B cell (primary cell): ENCODE results near the gene PARVB.

Source experiments
- CTCF ChIP-seq: fragments of 200-600 bp; IDR thresholded peaks from one replicate; pipeline ENCODE4 v1.8.0; 2022; ENCODE audit warnings: antibody characterized with exemption, mild to moderate bottlenecking
- EZH2 ChIP-seq: IDR thresholded peaks from 2 replicates; pipeline ENCODE4 v1.6.1; 2012; ENCODE audit warnings: borderline replicate concordance, low read depth, mild to moderate bottlenecking, moderate library complexity, low read length; ENCODE audit not compliant: insufficient read depth, poor library complexity, severe bottlenecking

DNA sequence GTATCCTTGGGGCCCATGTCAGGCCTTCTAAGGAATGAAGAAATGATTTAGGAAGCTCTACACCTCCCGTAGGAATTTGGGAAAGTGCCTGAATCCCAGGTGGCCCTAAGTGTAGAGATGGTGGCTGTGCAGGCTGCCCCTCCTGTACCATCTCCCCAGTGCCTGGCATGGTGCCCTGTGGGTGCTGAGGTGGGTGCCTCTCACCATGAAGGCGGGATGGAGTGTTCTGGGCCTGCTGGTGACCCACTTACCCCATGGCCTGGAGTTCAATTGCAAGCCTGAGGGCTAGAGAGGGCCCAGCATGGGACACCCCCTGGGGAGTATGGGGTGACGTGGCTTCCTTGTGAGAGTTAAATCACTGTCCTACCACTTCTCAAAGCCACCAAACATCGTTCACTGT, 49.1 kb upstream of the PARVB start:
- TF ChIP-seq CTCF: no peak
- no peak for TF ChIP-seq EZH2
